ENCODE measurements around the gene COG4. TPM values are rescaled to one million over a fixed set of nuclear protein-coding genes. Genes with fewer than 3 reads are reported as not detected.

Gene COG4
- total RNA-seq, 1 donor from 2014 or later, result 48.4 TPM

DNA sequence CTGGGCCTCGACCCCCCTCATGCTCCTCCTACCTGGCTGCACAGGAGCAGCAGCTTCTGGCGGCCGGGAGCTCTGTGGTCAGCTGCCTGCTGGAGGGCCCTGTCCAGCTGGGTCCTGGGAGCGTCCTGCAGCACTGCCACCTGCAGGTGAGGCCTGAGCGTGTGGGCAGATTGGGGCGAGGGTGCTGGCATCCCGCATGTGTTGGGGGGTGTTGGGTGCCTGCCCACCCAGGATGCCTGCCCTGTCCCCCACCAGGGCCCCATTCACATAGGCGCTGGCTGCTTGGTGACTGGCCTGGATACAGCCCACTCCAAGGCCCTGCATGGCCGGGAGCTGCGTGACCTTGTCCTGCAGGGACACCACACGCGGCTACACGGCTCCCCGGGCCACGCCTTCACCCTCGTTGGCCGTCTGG is 52.4 kb downstream of the COG4 start:
- no peaks in the 10 kb centered on the region for H3K27me3 Mint-ChIP-seq (ENCODE audit: low read depth)
- H3K36me3 Mint-ChIP-seq (ENCODE audit: low read depth), result peaks cover 2% of the 10 kb centered on the region
- TF ChIP-seq, protein P1, sequence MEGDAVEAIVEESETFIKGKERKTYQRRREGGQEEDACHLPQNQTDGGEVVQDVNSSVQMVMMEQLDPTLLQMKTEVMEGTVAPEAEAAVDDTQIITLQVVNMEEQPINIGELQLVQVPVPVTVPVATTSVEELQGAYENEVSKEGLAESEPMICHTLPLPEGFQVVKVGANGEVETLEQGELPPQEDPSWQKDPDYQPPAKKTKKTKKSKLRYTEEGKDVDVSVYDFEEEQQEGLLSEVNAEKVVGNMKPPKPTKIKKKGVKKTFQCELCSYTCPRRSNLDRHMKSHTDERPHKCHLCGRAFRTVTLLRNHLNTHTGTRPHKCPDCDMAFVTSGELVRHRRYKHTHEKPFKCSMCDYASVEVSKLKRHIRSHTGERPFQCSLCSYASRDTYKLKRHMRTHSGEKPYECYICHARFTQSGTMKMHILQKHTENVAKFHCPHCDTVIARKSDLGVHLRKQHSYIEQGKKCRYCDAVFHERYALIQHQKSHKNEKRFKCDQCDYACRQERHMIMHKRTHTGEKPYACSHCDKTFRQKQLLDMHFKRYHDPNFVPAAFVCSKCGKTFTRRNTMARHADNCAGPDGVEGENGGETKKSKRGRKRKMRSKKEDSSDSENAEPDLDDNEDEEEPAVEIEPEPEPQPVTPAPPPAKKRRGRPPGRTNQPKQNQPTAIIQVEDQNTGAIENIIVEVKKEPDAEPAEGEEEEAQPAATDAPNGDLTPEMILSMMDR (IDR thresholded peaks at IDR 0.05), result peak; percentile 72
- H3K4me3 Mint-ChIP-seq (ENCODE audit: unreplicated experiment), result no peak overlapping the region
- H3K4me1 Mint-ChIP-seq (ENCODE audit: low read depth), result peaks cover 4% of the 10 kb centered on the region
- H3K27ac Mint-ChIP-seq (ENCODE audit: unreplicated experiment), result no peak overlapping the region
- no peaks in the 10 kb centered on the region for H3K9me3 Mint-ChIP-seq (ENCODE audit: low read depth)
- DNase-seq (ENCODE audit: low spot score), result no peak

DNA sequence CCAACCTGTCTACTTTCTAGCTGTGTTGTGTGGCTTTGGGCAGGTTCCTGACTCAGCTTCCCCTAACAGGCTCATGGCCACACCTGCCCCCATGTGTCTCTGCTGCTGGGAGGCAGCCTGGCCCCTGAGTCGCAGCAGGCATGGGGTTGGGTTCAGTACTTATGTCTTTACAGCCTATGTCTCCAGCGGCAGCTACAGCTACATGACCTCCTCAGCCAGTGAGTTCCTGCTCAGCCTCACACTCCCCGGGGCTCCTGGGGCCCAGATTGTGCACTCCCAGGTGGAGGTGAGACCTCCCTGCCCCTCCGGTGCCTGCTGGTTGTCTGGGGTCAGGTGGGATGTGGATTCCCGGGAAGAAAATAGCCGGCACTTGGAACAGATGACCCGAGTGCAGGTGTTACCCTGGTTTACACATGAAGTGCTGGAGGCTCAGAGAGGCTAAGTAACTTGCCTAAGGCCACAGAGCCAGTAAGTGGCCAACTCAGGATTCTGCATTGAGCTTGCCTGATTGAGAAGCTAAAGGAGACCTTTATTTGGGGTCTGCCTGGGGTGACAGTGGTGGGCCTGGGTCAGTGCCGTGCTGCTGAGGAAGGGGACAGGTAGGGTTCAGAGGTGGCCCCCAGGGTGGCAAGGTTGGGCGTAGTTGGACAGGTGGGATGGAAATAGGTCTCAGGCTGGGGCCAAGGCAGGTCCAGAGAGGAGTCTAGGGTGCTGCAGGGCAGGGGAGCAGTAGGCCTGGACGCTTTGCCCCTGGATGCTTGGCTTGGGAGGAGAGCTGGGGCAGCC is 53.0 kb downstream of the COG4 start:
- TF ChIP-seq, protein P1 (IDR thresholded peaks at IDR 0.05), result no peak
- Mint-ChIP-seq H3K4me3 (ENCODE audit: unreplicated experiment) (no peak overlapping the region), H3K27ac (ENCODE audit: unreplicated experiment) (no peak overlapping the region), H3K4me1 (ENCODE audit: low read depth) (no peaks in the 10 kb centered on the region), H3K36me3 (ENCODE audit: low read depth) (peaks cover 2% of the 10 kb centered on the region), H3K27me3 (ENCODE audit: low read depth) (no peaks in the 10 kb centered on the region), H3K9me3 (ENCODE audit: low read depth) (no peaks in the 10 kb centered on the region)
- DNase-seq (ENCODE audit: low spot score), result no peak

DNA sequence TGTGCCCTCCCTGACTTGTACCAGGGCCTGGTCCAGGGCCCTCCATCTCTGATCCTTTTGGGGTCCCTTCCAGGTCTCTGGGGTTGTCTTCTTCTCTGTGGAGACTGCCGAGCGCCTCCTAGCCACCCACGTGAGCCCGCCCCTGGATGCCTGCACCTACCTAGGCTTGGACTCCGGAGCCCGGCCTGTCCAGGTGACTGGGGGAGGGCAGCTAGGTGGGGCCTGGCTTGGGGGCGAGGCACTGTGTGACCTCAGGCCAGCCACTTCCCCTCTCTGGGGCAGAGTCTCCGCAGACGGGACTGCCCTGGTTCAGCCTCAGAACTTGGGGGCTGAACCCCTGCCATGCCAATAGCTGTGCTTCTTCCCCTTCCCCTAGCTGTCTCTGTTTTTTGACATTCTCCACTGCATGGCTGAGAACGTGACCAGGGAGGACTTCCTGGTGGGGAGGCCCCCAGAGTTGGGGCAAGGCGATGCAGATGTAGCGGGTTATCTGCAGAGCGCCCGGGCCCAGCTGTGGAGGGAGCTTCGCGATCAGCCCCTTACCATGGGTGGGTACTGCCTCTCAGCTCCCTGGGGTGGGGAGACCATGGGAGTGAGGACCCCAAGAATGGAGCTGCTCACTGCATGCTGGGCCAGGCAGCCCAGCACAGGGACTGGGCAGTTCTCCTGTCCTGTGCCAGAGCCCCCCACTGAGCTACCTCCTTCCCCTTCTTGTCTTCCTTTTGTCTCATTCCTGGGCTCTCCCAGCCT is 54.4 kb downstream of the COG4 start:
- TF ChIP-seq, protein P1 (IDR thresholded peaks at IDR 0.05), result no peak
- no peak for DNase-seq (ENCODE audit: low spot score)
- Mint-ChIP-seq H3K27me3 (ENCODE audit: low read depth) (no peaks in the 10 kb centered on the region), H3K27ac (ENCODE audit: unreplicated experiment) (no peak overlapping the region), H3K9me3 (ENCODE audit: low read depth) (no peaks in the 10 kb centered on the region), H3K4me3 (ENCODE audit: unreplicated experiment) (no peak overlapping the region), H3K36me3 (ENCODE audit: low read depth) (peaks cover 4% of the 10 kb centered on the region), H3K4me1 (ENCODE audit: low read depth) (no peaks in the 10 kb centered on the region)

DNA sequence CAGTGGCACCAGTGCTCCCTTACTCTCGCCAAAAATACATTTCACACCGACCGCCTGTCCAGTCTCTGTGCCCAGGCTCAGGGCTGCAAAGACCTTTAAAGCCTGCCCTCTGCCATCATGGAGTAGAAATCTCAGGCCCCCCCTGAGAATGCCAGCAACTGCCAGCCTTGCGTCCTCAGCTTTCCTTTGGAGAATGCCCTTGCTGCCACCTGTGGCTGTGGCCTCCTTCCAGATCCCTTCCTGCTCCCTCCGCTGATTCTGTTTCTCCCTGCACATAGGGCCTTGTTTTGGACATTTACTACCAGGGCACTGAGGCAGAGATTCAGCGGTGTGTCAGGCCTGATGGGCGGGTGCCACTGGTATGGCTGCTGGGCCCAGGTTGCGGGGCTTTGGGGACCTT is 55.7 kb downstream of the COG4 start:
- TF ChIP-seq, protein P1 (IDR thresholded peaks at IDR 0.05), result no peak
- no peaks in the 10 kb centered on the region for H3K4me1 Mint-ChIP-seq (ENCODE audit: low read depth)
- H3K9me3 Mint-ChIP-seq (ENCODE audit: low read depth), result no peaks in the 10 kb centered on the region
- H3K4me3 Mint-ChIP-seq (ENCODE audit: unreplicated experiment), result no peak overlapping the region
- H3K27ac Mint-ChIP-seq (ENCODE audit: unreplicated experiment), result no peak overlapping the region
- no peak for DNase-seq (ENCODE audit: low spot score)
- peaks cover 4% of the 10 kb centered on the region for H3K36me3 Mint-ChIP-seq (ENCODE audit: low read depth)
- no peaks in the 10 kb centered on the region for H3K27me3 Mint-ChIP-seq (ENCODE audit: low read depth)

DNA sequence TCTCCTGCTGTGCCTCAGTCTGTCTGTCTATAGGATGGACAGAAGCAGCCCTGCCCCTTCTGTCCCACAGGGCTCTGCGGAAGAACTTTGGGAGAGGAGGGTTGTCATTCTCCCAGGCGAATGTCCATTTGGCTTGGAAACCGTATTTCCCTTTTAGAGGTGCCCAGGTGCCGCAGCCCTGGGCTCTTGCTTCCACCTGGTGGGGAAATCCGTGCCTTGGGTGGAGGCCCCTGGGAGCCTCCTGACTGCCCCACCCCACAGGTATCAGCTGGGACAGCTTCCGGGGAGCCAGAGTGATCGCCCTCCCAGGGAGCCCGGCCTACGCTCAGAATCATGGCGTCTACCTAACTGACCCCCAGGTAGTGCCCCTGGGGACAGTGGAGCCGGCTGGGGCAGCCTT is 56.2 kb downstream of the COG4 start:
- Mint-ChIP-seq H3K27ac (ENCODE audit: unreplicated experiment) (no peak overlapping the region), H3K9me3 (ENCODE audit: low read depth) (no peaks in the 10 kb centered on the region), H3K36me3 (ENCODE audit: low read depth) (peaks cover 4% of the 10 kb centered on the region), H3K27me3 (ENCODE audit: low read depth) (no peaks in the 10 kb centered on the region), H3K4me1 (ENCODE audit: low read depth) (no peaks in the 10 kb centered on the region), H3K4me3 (ENCODE audit: unreplicated experiment) (no peak overlapping the region)
- no peak for DNase-seq (ENCODE audit: low spot score)
- TF ChIP-seq, protein P1 (IDR thresholded peaks at IDR 0.05), result peak; percentile 12

All from chondrocyte (in vitro differentiated cells).